T-cell (primary cell): ENCODE results near the gene GHRH. TPM values are rescaled to one million over a fixed set of nuclear protein-coding genes. Genes with fewer than 3 reads are reported as not detected.

Source experiments
- ATAC-seq, 4 experiments: fragments of 200-7000 bp in 3 of 4; fragments of 150-1000 bp in 1 of 4; cut with Tn5 transposase; replicated peaks in 1 of 4; 1 replicate in 3 of 4; 2 replicates in 1 of 4; pipeline ENCODE4 v1.10.0; 2021; ENCODE audit warnings: moderate library complexity in 3 of 4, mild to moderate bottlenecking in 2 of 4, moderate number of reproducible peaks in 1 of 4
- CTCF ChIA-PET, 2 donors: fragments of 300-600 bp; sonication (Branson Sonifier 250); formaldehyde crosslinking; loops; one replicate each; lab custom pipeline; 2022; ENCODE audit warnings: antibody characterized with exemption in 2 of 2; lab: Charles Lee
- POLR2A ChIA-PET, 2 donors: fragments of 300-600 bp; sonication (Branson Sonifier 250); formaldehyde crosslinking; loops; one replicate each; lab custom pipeline; 2022; ENCODE audit warnings: antibody characterized with exemption in 2 of 2; lab: Charles Lee
- DNase-seq, 35 experiments: peaks; one replicate each; pipeline versions ENCODE4 v3.0.0 to v3.0.0-alpha.2; 2013 to 2023
- H3K27ac ChIP-seq: one replicate; pipeline ENCODE4 v1.5.1; 2013; ENCODE audit warnings: low read length
- H3K27me3 ChIP-seq, 2 experiments: replicated peaks in 1 of 2; 1 replicate in 1 of 2; 2 replicates in 1 of 2; pipeline versions ENCODE4 v1.6.1 to v1.7.0; 2013; ENCODE audit warnings: low read length in 1 of 2, mixed read lengths in 1 of 2; ENCODE audit not compliant: control insufficient read depth in 2 of 2, insufficient read depth in 2 of 2; ENCODE audit errors: extremely low read depth in 1 of 2
- H3K36me3 ChIP-seq, 2 donors: 1 replicate in 1 of 2; 2 replicates in 1 of 2; pipeline versions ENCODE4 v1.6.1 to v1.7.0; 2013; ENCODE audit warnings: low read length in 1 of 2; ENCODE audit not compliant: control insufficient read depth in 2 of 2, insufficient read depth in 1 of 2; ENCODE audit errors: extremely low read depth in 1 of 2
- H3K4me1 ChIP-seq, 2 experiments: 1 replicate in 1 of 2; 2 replicates in 1 of 2; pipeline versions ENCODE4 v1.6.1 to v1.7.0; 2013; ENCODE audit warnings: low read length in 2 of 2, mixed read lengths in 1 of 2; ENCODE audit not compliant: insufficient read depth in 2 of 2, control insufficient read depth in 1 of 2; ENCODE audit errors: extremely low read depth in 1 of 2
- H3K4me3 ChIP-seq, 2 donors: 1 replicate in 1 of 2; 2 replicates in 1 of 2; pipeline versions ENCODE4 v1.5.1 to v1.7.0; 2013; ENCODE audit warnings: mild to moderate bottlenecking in 2 of 2, low read length in 1 of 2, moderate library complexity in 1 of 2; ENCODE audit not compliant: control insufficient read depth in 1 of 2; ENCODE audit errors: extremely low read depth in 1 of 2
- H3K9me3 ChIP-seq: 2 replicates; pipeline ENCODE4 v1.7.0; 2013
- H3K27ac Mint-ChIP-seq, 2 donors: one replicate each; pipeline ENCODE4 v1.8.0; 2020 to 2021; ENCODE audit warnings: mild to moderate bottlenecking in 2 of 2, mixed read lengths in 2 of 2
- H3K27me3 Mint-ChIP-seq, 2 donors: one replicate each; pipeline ENCODE4 v1.8.0; 2021 to 2022; ENCODE audit warnings: mixed read lengths in 2 of 2
- H3K36me3 Mint-ChIP-seq: one replicate; pipeline ENCODE4 v1.8.0; 2021; ENCODE audit warnings: mixed read lengths
- H3K4me1 Mint-ChIP-seq, 3 donors: one replicate each; pipeline ENCODE4 v1.8.0; 2020 to 2022; ENCODE audit warnings: mixed read lengths in 3 of 3, mild to moderate bottlenecking in 1 of 3
- H3K4me3 Mint-ChIP-seq, 3 donors: one replicate each; pipeline ENCODE4 v1.8.0; 2020 to 2022; ENCODE audit warnings: mild to moderate bottlenecking in 3 of 3, mixed read lengths in 3 of 3, moderate library complexity in 3 of 3
- H3K9me3 Mint-ChIP-seq, 3 donors: one replicate each; pipeline ENCODE4 v1.8.0; 2020 to 2022; ENCODE audit warnings: mixed read lengths in 3 of 3
- WGBS: methylation state at CpG from one replicate; pipeline ENCODE4 v1.1.5; 2013; ENCODE audit warnings: missing lambda C conversion rate; ENCODE audit not compliant: insufficient coverage; 5-methylcytosine and 5-hydroxymethylcytosine counted together
- total RNA-seq, 35 experiments: library from RNA in 6 of 35; stranded (reverse) in 6 of 35; fragments of 120-200 nt in 1 of 35; gene quantifications; one replicate each; pipeline versions ENCODE4 v1.2.1 to v1.2.4 and lab custom pipeline; 2013 to 2026

Gene GHRH
- total RNA-seq, 5 donors from 2014 or later (not counting 1 experiment from before 2014, with no cell fraction given), result not detected

- no peak overlapping the region for H3K4me3 Mint-ChIP-seq
- no peaks in the 10 kb centered on the region for H3K36me3 Mint-ChIP-seq
- no peaks in the 10 kb centered on the region for H3K9me3 Mint-ChIP-seq
- Histone ChIP-seq H3K27ac (no peak overlapping the region), H3K36me3 (no peaks in the 10 kb centered on the region), H3K4me1 (peaks cover 0 to under 1% of the 10 kb centered on the region in 2 experiments), H3K27me3 (peaks cover 0 to 12% of the 10 kb centered on the region in 2 experiments), H3K9me3 (no peaks in the 10 kb centered on the region), H3K4me3 (no peak overlapping the region)
- ChIA-PET CTCF (interaction anchor here in 1 of 2 donors (0.6 kb wide), 1 partner anchor 399 kb away, joined by 8 read pairs; no protein-coding TSS in a partner anchor), POLR2A (no interaction called here)
- WGBS, result 82% methylated on average over 8 of the region's 9 CpGs
- ATAC-seq (no peak), DNase-seq (no peak)
- peaks cover 7 to 9% of the 10 kb centered on the region in 2 donors for H3K27me3 Mint-ChIP-seq
- no peak overlapping the region for H3K27ac Mint-ChIP-seq
- peaks cover 0 to 3% (median 2%) of the 10 kb centered on the region in 3 donors for H3K4me1 Mint-ChIP-seq
Observed at GRCh38 chr20:37283530-37284195, 22.0 kb upstream of the GHRH start.

- Histone ChIP-seq H3K27ac (no peak overlapping the region), H3K4me1 (no peaks in the 10 kb centered on the region), H3K36me3 (no peaks in the 10 kb centered on the region), H3K9me3 (no peaks in the 10 kb centered on the region), H3K4me3 (no peak overlapping the region), H3K27me3 (peaks cover 0 to 12% of the 10 kb centered on the region in 2 experiments)
- H3K4me3 Mint-ChIP-seq, result no peak overlapping the region
- H3K9me3 Mint-ChIP-seq, result no peaks in the 10 kb centered on the region
- WGBS, result 71% methylated on average over 1 of the region's 6 CpGs
- ChIA-PET CTCF (interaction anchor here in 1 of 2 donors (0.5 kb wide), 1 partner anchor 17 kb away, joined by 6 read pairs; no protein-coding TSS in a partner anchor), POLR2A (no interaction called here)
- H3K36me3 Mint-ChIP-seq, result no peaks in the 10 kb centered on the region
- H3K27me3 Mint-ChIP-seq, result peaks cover 7 to 9% of the 10 kb centered on the region in 2 donors
- no peak for ATAC-seq
- no peak for DNase-seq
- H3K27ac Mint-ChIP-seq, result no peak overlapping the region
- no peaks in the 10 kb centered on the region for H3K4me1 Mint-ChIP-seq
Observed at GRCh38 chr20:37282556-37282955, 20.9 kb upstream of the GHRH start.

- Mint-ChIP-seq H3K27me3 (peaks cover 0 to 5% of the 10 kb centered on the region in 2 donors), H3K9me3 (no peaks in the 10 kb centered on the region), H3K4me3 (no peak overlapping the region), H3K4me1 (peaks cover 7 to 11% (median 11%) of the 10 kb centered on the region in 3 donors), H3K27ac (no peak overlapping the region), H3K36me3 (no peaks in the 10 kb centered on the region)
- no peak overlapping the region for H3K4me3 ChIP-seq
- peaks cover 0 to 6% of the 10 kb centered on the region in 2 experiments for H3K4me1 ChIP-seq
- ATAC-seq (no peak), DNase-seq (no peak)
- H3K9me3 ChIP-seq, result no peaks in the 10 kb centered on the region
- 84% methylated on average over 5 of the region's 8 CpGs for WGBS
- peaks cover 0 to 17% of the 10 kb centered on the region in 2 experiments for H3K27me3 ChIP-seq
- no peaks in the 10 kb centered on the region for H3K36me3 ChIP-seq
- CTCF ChIA-PET, result interaction anchor here in 1 of 2 donors (0.6 kb wide), 1 partner anchor 686 kb away, joined by 4 read pairs; no protein-coding TSS in a partner anchor
- no peak overlapping the region for H3K27ac ChIP-seq
- POLR2A ChIA-PET, result no interaction called here
Observed at GRCh38 chr20:37280403-37280802, 18.8 kb upstream of the GHRH start.

- WGBS, result 88% methylated on average over 5 of the region's 8 CpGs
- Mint-ChIP-seq H3K4me3 (no peak overlapping the region), H3K36me3 (no peaks in the 10 kb centered on the region), H3K9me3 (no peaks in the 10 kb centered on the region), H3K4me1 (peaks cover 7 to 11% (median 11%) of the 10 kb centered on the region in 3 donors), H3K27me3 (peaks cover 0 to 4% of the 10 kb centered on the region in 2 donors), H3K27ac (no peak overlapping the region)
- Histone ChIP-seq H3K27ac (no peak overlapping the region), H3K36me3 (no peaks in the 10 kb centered on the region), H3K9me3 (no peaks in the 10 kb centered on the region), H3K4me1 (peaks cover 0 to 6% of the 10 kb centered on the region in 2 experiments), H3K4me3 (no peak overlapping the region), H3K27me3 (peaks cover 0 to 17% of the 10 kb centered on the region in 2 experiments)
- DNase-seq, result no peak
- POLR2A ChIA-PET, result interaction anchor here in 1 of 2 donors (0.7 kb wide), 1 partner anchor 11 kb away, joined by 12 read pairs; no protein-coding TSS in a partner anchor
- CTCF ChIA-PET, result interaction anchor here in 1 of 2 donors (0.6 kb wide), 1 partner anchor 685 kb away, joined by 4 read pairs; no protein-coding TSS in a partner anchor
- ATAC-seq, result no peak
Observed at GRCh38 chr20:37279820-37280219, 18.2 kb upstream of the GHRH start.

GRCh38 chr20:37278966-37279590 is 17.5 kb upstream of the GHRH start:
- Histone ChIP-seq H3K27ac (no peak overlapping the region), H3K4me1 (peaks cover 0 to 6% of the 10 kb centered on the region in 2 experiments), H3K36me3 (no peaks in the 10 kb centered on the region), H3K4me3 (no peak overlapping the region), H3K27me3 (peaks cover 0 to 15% of the 10 kb centered on the region in 2 experiments), H3K9me3 (no peaks in the 10 kb centered on the region)
- WGBS, result 85% methylated on average over 10 of the region's 12 CpGs
- Mint-ChIP-seq H3K9me3 (no peaks in the 10 kb centered on the region), H3K27me3 (peaks cover 0 to 3% of the 10 kb centered on the region in 2 donors), H3K4me1 (peaks cover 7 to 11% (median 11%) of the 10 kb centered on the region in 3 donors), H3K36me3 (no peaks in the 10 kb centered on the region), H3K4me3 (no peak overlapping the region), H3K27ac (no peak overlapping the region)
- ChIA-PET POLR2A (interaction anchor here in 1 of 2 donors (0.7 kb wide), 1 partner anchor 11 kb away, joined by 12 read pairs; no protein-coding TSS in a partner anchor), CTCF (interaction anchor here in 1 of 2 donors (0.6 kb wide), 1 partner anchor 11 kb away, joined by 3 read pairs; no protein-coding TSS in a partner anchor)
- ATAC-seq (no peak), DNase-seq (no peak)

GRCh38 chr20:37277253-37277593 is 15.6 kb upstream of the GHRH start:
- no peaks in the 10 kb centered on the region for H3K36me3 ChIP-seq
- H3K9me3 ChIP-seq, result no peaks in the 10 kb centered on the region
- Mint-ChIP-seq H3K4me1 (peaks cover 7 to 11% (median 11%) of the 10 kb centered on the region in 3 donors), H3K27me3 (peaks cover 0 to 2% of the 10 kb centered on the region in 2 donors), H3K36me3 (no peaks in the 10 kb centered on the region), H3K9me3 (no peaks in the 10 kb centered on the region), H3K27ac (no peak overlapping the region), H3K4me3 (no peak overlapping the region)
- ChIA-PET POLR2A (interaction anchor here in 1 of 2 donors (0.6 kb wide), 1 partner anchor 115 kb away, joined by 4 read pairs; no protein-coding TSS in a partner anchor), CTCF (interaction anchor here in 1 of 2 donors (1.2 kb wide), 1 partner anchor 12 kb away, joined by 4 read pairs; the partner anchor contains the start of gene MANBAL)
- no peak overlapping the region for H3K4me3 ChIP-seq
- WGBS, result 86% methylated on average over 1 of the region's 2 CpGs
- DNase-seq (no peak), ATAC-seq (no peak)
- H3K27me3 ChIP-seq, result peaks cover 0 to 7% of the 10 kb centered on the region in 2 experiments
- H3K27ac ChIP-seq, result no peak overlapping the region
- peaks cover 0 to 6% of the 10 kb centered on the region in 2 experiments for H3K4me1 ChIP-seq
